22Rv1 (cell line): Measurements from ENCODE around the gene SDK2.

Experiments
- CTCF ChIP-seq: fragments of 450-650 bp; IDR thresholded peaks from 2 replicates; pipeline ENCODE4 v1.5.1; 2017; ENCODE audit warnings: mild to moderate bottlenecking
- ZFX ChIP-seq: fragments of 450-650 bp; IDR thresholded peaks from 2 replicates; pipeline ENCODE4 v1.6.1; 2017; ENCODE audit warnings: antibody characterized with exemption, borderline replicate concordance

GRCh38 chr17:73599599-73599998 lies 44.6 kb downstream of the SDK2 start:
- TF ChIP-seq CTCF = no peak
- no peak for TF ChIP-seq ZFX
